Liver (tissue), 9 donors: Measurements from ENCODE around the gene SDK2. TPM values are rescaled to one million over a fixed set of nuclear protein-coding genes. Genes with fewer than 3 reads are reported as not detected.

Source experiments
- DNase-seq: peaks from one replicate; pipeline ENCODE4 v3.0.0-alpha.2; 2017; ENCODE audit warnings: low spot score
- H3K27ac ChIP-seq, 2 donors: one replicate each; pipeline ENCODE4 v1.7.0; 2013; ENCODE audit warnings: inconsistent platforms in 2 of 2, low read length in 2 of 2, control low read depth in 1 of 2, low read depth in 1 of 2, mild to moderate bottlenecking in 1 of 2
- H3K27me3 ChIP-seq, 4 donors: one replicate each; pipeline versions ENCODE4 v1.6.1 to v1.7.0; 2013; ENCODE audit warnings: low read length in 3 of 4, inconsistent platforms in 1 of 4, mild to moderate bottlenecking in 1 of 4, moderate library complexity in 1 of 4; ENCODE audit not compliant: control insufficient read depth in 4 of 4, insufficient read depth in 4 of 4
- H3K36me3 ChIP-seq, 4 donors: one replicate each; pipeline versions ENCODE4 v1.6.1 to v1.7.0; 2013; ENCODE audit warnings: low read length in 3 of 4, mild to moderate bottlenecking in 3 of 4, low read depth in 1 of 4, moderate library complexity in 1 of 4; ENCODE audit not compliant: control insufficient read depth in 4 of 4, insufficient read depth in 3 of 4
- H3K4me1 ChIP-seq, 4 donors: one replicate each; pipeline versions ENCODE4 v1.6.1 to v1.7.0; 2013; ENCODE audit warnings: low read length in 3 of 4, mild to moderate bottlenecking in 3 of 4, moderate library complexity in 1 of 4; ENCODE audit not compliant: control insufficient read depth in 4 of 4, insufficient read depth in 4 of 4
- H3K4me3 ChIP-seq, 3 donors: one replicate each; pipeline versions ENCODE4 v1.6.1 to v1.7.0; 2013; ENCODE audit warnings: low read length in 3 of 3, control low read depth in 1 of 3, low read depth in 1 of 3, mild to moderate bottlenecking in 1 of 3
- H3K9ac ChIP-seq, 2 donors: one replicate each; pipeline ENCODE4 v1.7.0; 2013; ENCODE audit warnings: low read length in 2 of 2, mild to moderate bottlenecking in 2 of 2, moderate library complexity in 2 of 2, control low read depth in 1 of 2, low read depth in 1 of 2
- H3K9me3 ChIP-seq, 4 donors: one replicate each; pipeline versions ENCODE4 v1.6.1 to v1.7.0; 2013; ENCODE audit warnings: low read length in 3 of 4; ENCODE audit not compliant: control insufficient read depth in 4 of 4
- FOXA1 ChIP-seq: IDR thresholded peaks from 2 replicates; pipeline ENCODE4 v1.6.1; 2016; ENCODE audit warnings: antibody characterized with exemption
- FOXA2 ChIP-seq: IDR thresholded peaks from 2 replicates; pipeline ENCODE4 v1.6.1; 2016; ENCODE audit warnings: antibody characterized with exemption
- GABPA ChIP-seq, 2 donors: IDR thresholded peaks in 1 of 2; conservative IDR thresholded peaks in 1 of 2; 2 replicates each; pipeline ENCODE4 v1.6.1; 2016; ENCODE audit warnings: antibody characterized with exemption in 2 of 2, mild to moderate bottlenecking in 1 of 2, moderate library complexity in 1 of 2
- HNF4A ChIP-seq, 2 donors: conservative IDR thresholded peaks; 2 replicates each; pipeline ENCODE4 v1.6.1; 2016; ENCODE audit warnings: antibody characterized with exemption in 2 of 2, mild to moderate bottlenecking in 2 of 2
- HNF4G ChIP-seq: IDR thresholded peaks from 2 replicates; pipeline ENCODE4 v1.6.1; 2016; ENCODE audit warnings: antibody characterized with exemption
- JUND ChIP-seq, 2 donors: IDR thresholded peaks; 2 replicates each; pipeline ENCODE4 v1.6.1; 2016; ENCODE audit warnings: antibody characterized with exemption in 2 of 2
- NR2F2 ChIP-seq: IDR thresholded peaks from 2 replicates; pipeline ENCODE4 v1.6.1; 2016; ENCODE audit warnings: antibody characterized with exemption
- RAD21 ChIP-seq, 2 donors: IDR thresholded peaks; 2 replicates each; pipeline ENCODE4 v1.6.1; 2016; ENCODE audit warnings: antibody characterized with exemption in 2 of 2, mild to moderate bottlenecking in 2 of 2
- RXRA ChIP-seq, 2 donors: IDR thresholded peaks; 2 replicates each; pipeline ENCODE4 v1.6.1; 2017 to 2018; ENCODE audit warnings: antibody characterized with exemption in 2 of 2, mild to moderate bottlenecking in 1 of 2
- SP1 ChIP-seq: IDR thresholded peaks from 2 replicates; pipeline ENCODE4 v1.6.1; 2018; ENCODE audit warnings: antibody characterized with exemption, mild to moderate bottlenecking
- TAF1 ChIP-seq: conservative IDR thresholded peaks from 2 replicates; pipeline ENCODE4 v1.6.1; 2016; ENCODE audit warnings: antibody characterized with exemption, mild to moderate bottlenecking
- YY1 ChIP-seq: IDR thresholded peaks from 2 replicates; pipeline ENCODE4 v1.6.1; 2016; ENCODE audit warnings: antibody characterized with exemption, mild to moderate bottlenecking
- ZBTB33 ChIP-seq: IDR thresholded peaks from 2 replicates; pipeline ENCODE4 v1.6.1; 2016; ENCODE audit warnings: antibody characterized with exemption
- WGBS: extraction: QIAGEN DNeasy Blood & Tissue Kit; methylation state at CpG from one replicate; pipeline ENCODE4 v1.1.7; 2013; 5-methylcytosine and 5-hydroxymethylcytosine counted together
- polyA plus RNA-seq, 2 donors: library from polyadenylated mRNA; stranded (reverse) in 1 of 2; unstranded in 1 of 2; fragments of 200-250 nt in 1 of 2; fragments of >200 nt in 1 of 2; fragmentation: Nextera tagmentation in 1 of 2; extraction: Ambion mirVana in 1 of 2; gene quantifications; one replicate each; pipeline versions ENCODE4 v1.2.1 to v1.2.3, GENCODE V29; 2013 to 2015
- total RNA-seq, 2 donors: library from RNA; depleted of rRNA; stranded (reverse); fragments of >200 nt; gene quantifications; one replicate each; pipeline ENCODE4 v1.2.3, GENCODE V29; 2014
- TF ChIP-seq, protein P1 (sequence below): IDR thresholded peaks from 2 replicates; pipeline ENCODE4 v1.6.1; 2016; ENCODE audit warnings: antibody characterized with exemption
- TF ChIP-seq, protein P2 (sequence below): IDR thresholded peaks from 2 replicates; pipeline ENCODE4 v1.6.1; 2016; ENCODE audit warnings: antibody characterized with exemption
- donor health status: healthy.
- donor health status: healthy.
- donor health status: healthy.
- donor health status: healthy.
- donor health status: healthy.

Gene SDK2
- total and polyA plus RNA-seq, 4 donors = 0.05 to 0.42 (median 0.10) TPM

DNA sequence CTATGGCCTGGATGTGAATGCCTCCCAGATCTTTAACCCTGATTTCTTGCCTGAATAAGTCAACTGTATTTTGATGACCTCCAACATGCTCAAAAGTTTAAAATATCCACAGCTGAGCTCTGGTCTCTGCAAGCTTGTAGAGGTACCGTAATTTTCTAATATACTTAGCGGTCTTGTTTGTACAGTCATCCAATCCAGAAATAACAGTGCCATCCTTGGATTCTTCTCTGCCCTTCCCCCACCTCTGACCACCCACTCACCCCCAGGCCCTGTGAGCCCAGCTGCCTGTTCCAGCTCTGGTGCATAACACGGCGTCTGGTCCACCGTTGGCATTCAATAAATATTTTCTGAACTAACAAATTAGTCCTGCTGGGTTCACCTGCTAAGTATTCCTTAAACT is 113.1 kb downstream of the SDK2 start:
- Histone ChIP-seq H3K9ac (no peak overlapping the region), H3K36me3 (no peaks in the 10 kb centered on the region), H3K4me3 (no peak overlapping the region), H3K27ac (no peak overlapping the region), H3K9me3 (no peaks in the 10 kb centered on the region), H3K4me1 (peaks cover 0 to 4% (median 0%) of the 10 kb centered on the region in 4 donors), H3K27me3 (peaks cover 0 to 3% (median 0%) of the 10 kb centered on the region in 4 donors)
- no peak for DNase-seq
- WGBS = 87% methylated on average over 5 of the region's 5 CpGs
- TF ChIP-seq NR2F2 (no peak), FOXA1 (no peak), SP1 (no peak), YY1 (no peak), JUND (IDR thresholded peaks at IDR 0.05) (no peak), ZBTB33 (no peak), HNF4A (conservative IDR thresholded peaks at IDR 0.05) (no peak), FOXA2 (no peak), TAF1 (no peak), RAD21 (IDR thresholded peaks at IDR 0.05) (no peak)
- TF ChIP-seq, protein P1, sequence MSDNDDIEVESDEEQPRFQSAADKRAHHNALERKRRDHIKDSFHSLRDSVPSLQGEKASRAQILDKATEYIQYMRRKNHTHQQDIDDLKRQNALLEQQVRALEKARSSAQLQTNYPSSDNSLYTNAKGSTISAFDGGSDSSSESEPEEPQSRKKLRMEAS = no peak
- TF ChIP-seq, protein P2, sequence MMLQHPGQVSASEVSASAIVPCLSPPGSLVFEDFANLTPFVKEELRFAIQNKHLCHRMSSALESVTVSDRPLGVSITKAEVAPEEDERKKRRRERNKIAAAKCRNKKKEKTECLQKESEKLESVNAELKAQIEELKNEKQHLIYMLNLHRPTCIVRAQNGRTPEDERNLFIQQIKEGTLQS = no peak

GRCh38 chr17:73528679-73529078 is 115.6 kb downstream of the SDK2 start:
- 34% methylated on average over 7 of the region's 7 CpGs for WGBS
- DNase-seq = no peak
- TF ChIP-seq HNF4A (conservative IDR thresholded peaks at IDR 0.05) (peak in 1 of 2 donors; percentile 28), YY1 (no peak), FOXA1 (no peak)
- Histone ChIP-seq H3K4me1 (peaks cover 0 to 4% (median 0%) of the 10 kb centered on the region in 4 donors), H3K27me3 (no peaks in the 10 kb centered on the region), H3K36me3 (no peaks in the 10 kb centered on the region), H3K27ac (no peak overlapping the region), H3K9ac (no peak overlapping the region), H3K9me3 (no peaks in the 10 kb centered on the region), H3K4me3 (no peak overlapping the region)

- TF ChIP-seq HNF4G (no peak), FOXA1 (no peak), GABPA (IDR thresholded peaks at IDR 0.05 in 1 of 2, conservative IDR thresholded peaks at IDR 0.05 in 1 of 2) (no peak), RXRA (IDR thresholded peaks at IDR 0.05) (no peak), TAF1 (no peak)
- TF ChIP-seq, protein P1 = no peak
Measured at GRCh38 chr17:73526952-73527351, 117.3 kb downstream of the SDK2 start.

More at GRCh38 chr17:73526952-73527351, 117.3 kb downstream of the SDK2 start:
- H3K27ac ChIP-seq = no peak overlapping the region
- no peak overlapping the region for H3K9ac ChIP-seq
- H3K4me1 ChIP-seq = peaks cover 0 to 4% (median 0%) of the 10 kb centered on the region in 4 donors
- no peaks in the 10 kb centered on the region for H3K9me3 ChIP-seq
- no peaks in the 10 kb centered on the region for H3K27me3 ChIP-seq
- no peak overlapping the region for H3K4me3 ChIP-seq
- 83% methylated on average over 7 of the region's 7 CpGs for WGBS
- DNase-seq = no peak
- H3K36me3 ChIP-seq = no peaks in the 10 kb centered on the region
